GM12891 (cell line): ENCODE data around the gene MAML2.

ENCODE experiments used
- DNase-seq: peaks from one replicate; pipeline ENCODE4 v3.0.0; 2011; ENCODE audit warnings: low spot score; ENCODE audit not compliant: insufficient read length
- FAIRE-seq: peaks from 2 replicates; lab custom pipeline; 2011; peaks lifted over from hg19 to GRCh38; lab: Jason Lieb, UNC
- PAX5 ChIP-seq: IDR thresholded peaks from 2 replicates; pipeline ENCODE4 v1.6.1; 2011; ENCODE audit warnings: low read length, moderate library complexity, mild to moderate bottlenecking; ENCODE audit not compliant: insufficient read depth, severe bottlenecking
- POLR2A ChIP-seq: IDR thresholded peaks from 2 replicates; pipeline ENCODE4 v1.6.1; 2011; ENCODE audit warnings: low read depth, low read length, control low read depth
- POLR2AphosphoS5 ChIP-seq: IDR thresholded peaks from 2 replicates; pipeline ENCODE4 v1.6.1; 2011; ENCODE audit warnings: low read depth, low read length, control low read depth
- POU2F2 ChIP-seq: IDR thresholded peaks from 2 replicates; pipeline ENCODE4 v1.6.1; 2011; ENCODE audit warnings: low read depth, mild to moderate bottlenecking, control low read depth, low read length, moderate library complexity
- SPI1 ChIP-seq: IDR thresholded peaks from 2 replicates; pipeline ENCODE4 v1.6.1; 2011; ENCODE audit warnings: low read depth, low read length, control low read depth
- TAF1 ChIP-seq: IDR thresholded peaks from 2 replicates; pipeline ENCODE4 v1.6.1; 2011; ENCODE audit warnings: low read depth, low read length, control low read depth

Gene MAML2

DNA sequence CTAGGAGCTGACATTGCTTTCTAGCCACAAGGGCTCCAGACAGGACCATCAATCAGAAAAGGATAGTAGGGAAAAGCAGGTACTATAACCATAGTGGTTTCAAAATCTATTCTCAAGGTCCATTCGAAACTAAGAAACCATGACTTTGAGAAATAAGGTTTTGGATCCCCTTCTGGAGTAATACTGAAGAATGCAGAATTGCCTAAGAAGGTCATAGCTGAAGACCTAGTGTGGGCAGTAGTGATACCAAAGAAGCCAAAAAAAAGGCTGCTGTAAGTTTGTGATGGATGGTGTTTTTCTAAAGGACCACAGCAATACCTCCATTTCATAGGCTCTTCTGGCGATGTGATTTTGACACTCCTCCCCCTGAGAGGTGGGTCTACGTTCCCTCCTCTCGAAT lies 163.1 kb downstream of the MAML2 start:
- FAIRE-seq, result no peak
- TF ChIP-seq PAX5 (no peak), TAF1 (no peak), POLR2A (no peak), SPI1 (no peak), POLR2AphosphoS5 (no peak), POU2F2 (no peak)
- DNase-seq, result no peak

GRCh38 chr11:96178887-96179279 lies 164.1 kb downstream of the MAML2 start:
- TF ChIP-seq PAX5 (no peak), POLR2AphosphoS5 (no peak), TAF1 (no peak), POU2F2 (no peak), POLR2A (no peak), SPI1 (no peak)
- DNase-seq (no peak), FAIRE-seq (no peak)

DNA sequence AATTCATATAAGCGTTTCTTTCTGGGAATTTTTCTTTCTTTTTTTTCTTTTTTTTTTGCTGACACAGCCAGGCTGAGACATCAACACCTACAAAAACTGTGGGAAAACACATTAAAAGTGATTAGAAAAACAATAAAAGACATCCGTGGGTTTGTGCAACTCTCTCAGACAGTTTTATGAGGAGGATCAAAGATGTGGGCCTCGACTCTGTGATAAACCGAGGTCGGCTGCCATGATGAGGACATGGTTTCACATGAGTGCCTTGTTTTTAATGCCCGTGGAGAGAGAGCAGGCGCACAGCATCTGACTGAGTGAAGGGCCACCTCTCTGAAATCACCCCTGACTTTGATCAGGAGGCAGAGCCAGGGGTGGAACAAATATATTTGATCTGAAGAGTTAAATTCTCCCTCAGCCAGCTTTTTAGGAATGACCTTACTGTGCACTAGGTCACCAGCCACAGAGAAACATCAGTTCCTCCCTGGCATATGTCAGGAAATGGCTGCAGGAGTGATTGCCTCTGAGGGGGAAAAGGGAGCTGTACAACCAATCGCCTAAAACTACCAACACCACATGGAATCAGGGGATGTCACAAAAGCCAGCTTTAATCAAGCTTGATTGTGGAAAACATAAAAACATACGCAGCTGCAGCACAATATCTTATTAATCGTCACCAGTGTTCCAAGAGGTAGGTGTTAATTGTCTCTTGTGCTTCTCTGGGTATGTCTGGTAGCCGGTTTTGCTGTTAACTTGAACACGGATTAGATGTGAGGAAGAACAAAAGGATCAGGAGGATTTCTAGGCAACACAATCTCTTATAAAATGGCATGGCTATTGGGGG lies 164.7 kb downstream of the MAML2 start:
- DNase-seq (no peak), FAIRE-seq (no peak)

DNA sequence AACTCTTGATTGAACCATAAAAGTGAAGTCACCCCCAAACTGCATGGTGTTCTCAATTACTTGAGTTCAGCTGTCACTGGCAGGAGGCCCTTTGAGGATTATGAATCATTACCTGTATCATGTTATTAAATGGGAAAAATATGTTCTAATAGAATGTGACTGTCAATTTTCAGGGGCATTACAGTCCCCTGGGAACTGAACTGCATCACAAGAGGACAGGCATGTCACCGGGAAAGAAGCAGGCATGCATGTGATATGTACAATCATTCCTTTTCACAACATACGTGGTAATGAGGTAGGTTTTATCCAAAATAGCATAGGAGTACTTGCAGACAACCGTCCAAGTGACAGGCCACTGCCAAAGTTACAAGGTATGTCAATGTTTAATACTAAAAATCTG lies 165.8 kb downstream of the MAML2 start:
- DNase-seq (no peak), FAIRE-seq (no peak)
- TF ChIP-seq PAX5, result no peak
- TF ChIP-seq POLR2AphosphoS5, result no peak
- no peak for TF ChIP-seq POU2F2
- TF ChIP-seq SPI1, result no peak
- TF ChIP-seq POLR2A, result no peak
- TF ChIP-seq TAF1, result no peak

More for the DNA sequence above, 164.7 kb downstream of the MAML2 start:
- no peak for TF ChIP-seq TAF1
- no peak for TF ChIP-seq POLR2AphosphoS5
- 0 out of 2 replicates have a peak, but pooled peaks have one; percentile 7 for TF ChIP-seq SPI1
- no peak for TF ChIP-seq POLR2A
- no peak for TF ChIP-seq POU2F2

DNA sequence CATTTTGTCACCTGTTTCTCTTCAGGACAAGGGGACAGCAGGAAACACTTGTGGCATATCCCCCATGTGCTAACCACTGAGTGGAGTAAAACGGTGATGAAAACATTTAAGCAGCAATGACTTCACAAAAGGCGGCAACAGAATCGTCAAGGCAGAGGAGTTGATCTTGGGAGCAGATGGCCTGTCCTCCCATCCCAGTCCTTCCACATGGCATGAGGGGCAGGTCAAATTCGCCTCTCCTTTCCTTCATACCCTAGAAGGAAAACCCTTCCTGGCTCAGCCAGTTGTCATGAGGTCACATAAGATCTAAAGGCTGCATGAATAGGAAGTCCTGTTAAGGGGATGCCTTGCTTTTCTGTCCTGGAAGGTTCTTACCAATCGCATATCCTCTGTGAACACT lies 169.1 kb downstream of the MAML2 start:
- no peak for DNase-seq
- TF ChIP-seq POLR2A, result no peak
- TF ChIP-seq POLR2AphosphoS5, result no peak
- no peak for FAIRE-seq

DNA sequence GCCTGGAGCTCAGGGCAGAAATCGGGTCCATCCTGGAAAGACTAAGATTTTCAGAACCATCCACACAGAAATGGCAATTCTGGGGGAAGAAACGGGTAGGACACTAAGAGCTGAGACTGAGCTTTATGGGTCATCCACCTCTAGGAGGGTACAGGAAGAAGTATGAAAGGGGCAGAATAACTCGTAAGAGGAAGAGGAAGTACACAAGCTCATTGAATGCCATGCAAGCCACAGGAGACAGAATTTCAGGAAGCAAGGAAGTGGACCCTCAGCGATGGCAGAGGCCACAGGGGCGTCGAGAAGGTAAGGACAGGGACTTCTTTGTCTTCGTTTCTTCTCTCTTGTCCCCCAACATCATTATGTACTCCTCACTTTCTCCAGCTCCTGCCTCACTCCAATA lies 169.6 kb downstream of the MAML2 start:
- FAIRE-seq (no peak), DNase-seq (no peak)
- no peak for TF ChIP-seq POLR2A
- TF ChIP-seq TAF1, result no peak
- TF ChIP-seq POU2F2, result no peak
- TF ChIP-seq POLR2AphosphoS5, result no peak
- TF ChIP-seq PAX5, result no peak

GRCh38 chr11:96172604-96173003 lies 170.4 kb downstream of the MAML2 start:
- FAIRE-seq, result no peak
- no peak for TF ChIP-seq SPI1
- TF ChIP-seq PAX5, result no peak
- TF ChIP-seq POU2F2, result no peak
- no peak for TF ChIP-seq POLR2AphosphoS5
- no peak for TF ChIP-seq POLR2A
- TF ChIP-seq TAF1, result no peak
- no peak for DNase-seq

DNA sequence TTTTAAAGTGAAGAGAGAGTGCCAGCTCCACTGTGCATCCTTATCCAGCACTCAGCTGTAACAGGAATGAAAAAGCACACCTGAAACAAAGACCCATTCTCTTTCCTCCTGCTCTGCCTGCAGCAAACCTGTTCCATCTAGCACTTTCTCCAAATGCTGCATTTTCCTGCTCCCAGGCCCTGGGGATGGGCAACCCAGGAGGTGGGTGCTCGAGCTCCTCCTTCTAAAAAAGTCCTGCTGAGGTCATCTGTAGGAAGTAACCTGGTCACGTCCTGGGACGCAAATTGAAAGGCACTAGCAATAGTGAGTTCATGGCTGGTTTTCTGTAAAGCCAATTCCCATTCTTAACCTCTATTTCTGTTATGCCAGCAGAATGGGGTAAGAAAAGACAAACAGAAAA lies 173.7 kb downstream of the MAML2 start:
- no peak for DNase-seq
- no peak for TF ChIP-seq POU2F2
- no peak for TF ChIP-seq TAF1
- TF ChIP-seq POLR2A, result no peak
- no peak for TF ChIP-seq PAX5
- no peak for TF ChIP-seq POLR2AphosphoS5
- no peak for TF ChIP-seq SPI1
- no peak for FAIRE-seq

GRCh38 chr11:96168623-96169022 lies 174.4 kb downstream of the MAML2 start:
- FAIRE-seq (no peak), DNase-seq (no peak)
- TF ChIP-seq SPI1 (no peak), TAF1 (no peak), POLR2A (no peak), POU2F2 (no peak), PAX5 (no peak), POLR2AphosphoS5 (no peak)

DNA sequence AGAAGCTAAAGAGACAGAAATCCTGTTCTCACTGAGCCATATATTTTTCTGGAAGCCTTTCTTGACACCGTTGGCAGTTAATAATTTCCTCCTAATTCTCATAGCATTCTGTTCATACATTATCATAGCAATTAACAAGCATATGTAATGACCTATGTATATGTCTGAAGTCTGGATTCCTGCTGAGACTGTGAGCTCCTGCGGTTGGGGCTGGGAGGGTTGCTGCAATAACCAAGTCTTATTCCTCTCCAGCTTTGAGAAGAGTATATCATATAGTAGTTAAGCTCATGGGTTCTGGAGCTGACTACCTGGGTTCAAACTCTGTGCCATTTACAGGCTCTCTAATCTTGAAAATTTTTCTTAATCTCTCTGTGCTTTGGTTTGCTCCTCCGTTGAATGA lies 175.2 kb downstream of the MAML2 start:
- DNase-seq (no peak), FAIRE-seq (no peak)
- TF ChIP-seq PAX5 (no peak), POU2F2 (no peak), POLR2AphosphoS5 (no peak), SPI1 (no peak), TAF1 (no peak)
